Spleen (tissue), 11 donors: Measurements from ENCODE around the gene DCN. TPM values are rescaled to one million over a fixed set of nuclear protein-coding genes. Genes with fewer than 3 reads are reported as not detected.

Experiments
- DNase-seq: peaks from one replicate; pipeline ENCODE4 v3.0.0-alpha.2; 2020
- H3K27ac ChIP-seq, 8 donors: fragments of 200-600 bp; sonication (generic) in 7 of 8; 1 replicate in 4 of 8; 2 replicates in 4 of 8; pipeline versions ENCODE4 v1.5.0 to v1.8.0; 2016 to 2021; ENCODE audit warnings: inconsistent platforms in 4 of 8, mild to moderate bottlenecking in 4 of 8, moderate library complexity in 1 of 8
- H3K27me3 ChIP-seq, 7 donors: fragments of 200-600 bp; sonication (generic) in 6 of 7; replicated peaks in 1 of 7; 1 replicate in 4 of 7; 2 replicates in 3 of 7; pipeline versions ENCODE4 v1.5.0 to v1.8.0; 2016 to 2021; ENCODE audit warnings: inconsistent platforms in 3 of 7, mild to moderate bottlenecking in 1 of 7
- H3K36me3 ChIP-seq, 6 donors: fragments of 200-600 bp; sonication (generic) in 5 of 6; 1 replicate in 4 of 6; 2 replicates in 2 of 6; pipeline versions ENCODE4 v1.5.0 to v1.8.0; 2016 to 2021; ENCODE audit warnings: inconsistent platforms in 2 of 6
- H3K4me1 ChIP-seq, 6 donors: fragments of 200-600 bp; sonication (generic) in 5 of 6; 1 replicate in 3 of 6; 2 replicates in 3 of 6; pipeline versions ENCODE4 v1.5.0 to v1.8.0; 2016 to 2021; ENCODE audit warnings: inconsistent platforms in 3 of 6
- H3K4me3 ChIP-seq, 8 donors: fragments of 200-600 bp; sonication (generic) in 7 of 8; 1 replicate in 4 of 8; 2 replicates in 4 of 8; pipeline versions ENCODE4 v1.5.0 to v1.8.0; 2016 to 2021; ENCODE audit warnings: inconsistent platforms in 4 of 8, mild to moderate bottlenecking in 4 of 8, moderate library complexity in 2 of 8
- H3K9me3 ChIP-seq, 8 donors: fragments of 200-600 bp; sonication (generic) in 7 of 8; 1 replicate in 4 of 8; 2 replicates in 4 of 8; pipeline versions ENCODE4 v1.5.0 to v1.8.0; 2016 to 2021; ENCODE audit warnings: inconsistent platforms in 4 of 8
- CTCF ChIP-seq, 11 experiments: fragments of 200-600 bp in 7 of 11; fragments of 450-650 bp in 4 of 11; sonication (generic) in 4 of 11; IDR thresholded peaks in 8 of 11; conservative IDR thresholded peaks in 3 of 11; 1 replicate in 7 of 11; 2 replicates in 4 of 11; pipeline versions ENCODE4 v1.4.0 to v1.8.0; 2016 to 2021; ENCODE audit warnings: antibody characterized with exemption in 11 of 11, inconsistent platforms in 4 of 11, mild to moderate bottlenecking in 1 of 11
- POLR2A ChIP-seq, 3 donors: fragments of 450-650 bp; IDR thresholded peaks; one replicate each; pipeline ENCODE4 v1.5.1; 2017; ENCODE audit warnings: antibody characterized with exemption in 3 of 3, mild to moderate bottlenecking in 1 of 3
- POLR2AphosphoS5 ChIP-seq, 3 donors: sonication (generic); formaldehyde crosslinking; IDR thresholded peaks; one replicate each; pipeline ENCODE4 v1.5.1; 2017; ENCODE audit warnings: antibody characterized with exemption in 3 of 3
- WGBS, 5 donors: extraction: QIAGEN DNeasy Blood & Tissue Kit in 3 of 5; methylation state at CpG; one replicate each; pipeline versions ENCODE4 v1.1.5 to v1.1.7; 2013 to 2018; 5-methylcytosine and 5-hydroxymethylcytosine counted together
- intact Hi-C: fragments of 100-400 bp; cut with DNase I; formaldehyde crosslinking; loops from one replicate; pipeline ENCODE4 v1.15.0; 2023; ENCODE audit warnings: low total_unique reads
- polyA plus RNA-seq, 3 donors: library from polyadenylated mRNA; stranded (reverse); fragments of 200-250 nt; gene quantifications; one replicate each; pipeline ENCODE4 v1.2.1, GENCODE V29; 2013
- total RNA-seq, 7 donors: library from RNA; depleted of rRNA in 3 of 7; stranded (reverse); fragments of >200 nt in 3 of 7; fragmentation: NEBNext Ultra II Directional in 4 of 7; extraction: Animal tissue kit (Norgen Biotek cat#: 25700) in 4 of 7; gene quantifications; one replicate each; pipeline versions ENCODE4 v1.1.0 to v1.2.1, GENCODE V29; 2016 to 2021
- donor health status: healthy with polysubstance abuse.
- donor health status: DM: no; HTN: no; CAD: no; lungs with moderate emphysema.
- donor health status: DM: no; HTN: no; CAD: no.
- donor health status: Bipolar disorder and iron deficiency.
- donor health status: healthy.
- donor health status: DM: no; HTN: no; CAD: no.
- donor health status: DM: yes; HTN: yes; CAD: no.

DCN gene
- total and polyA plus RNA-seq, 10 donors, result 1.6 to 60.1 (median 7.7) TPM

DNA sequence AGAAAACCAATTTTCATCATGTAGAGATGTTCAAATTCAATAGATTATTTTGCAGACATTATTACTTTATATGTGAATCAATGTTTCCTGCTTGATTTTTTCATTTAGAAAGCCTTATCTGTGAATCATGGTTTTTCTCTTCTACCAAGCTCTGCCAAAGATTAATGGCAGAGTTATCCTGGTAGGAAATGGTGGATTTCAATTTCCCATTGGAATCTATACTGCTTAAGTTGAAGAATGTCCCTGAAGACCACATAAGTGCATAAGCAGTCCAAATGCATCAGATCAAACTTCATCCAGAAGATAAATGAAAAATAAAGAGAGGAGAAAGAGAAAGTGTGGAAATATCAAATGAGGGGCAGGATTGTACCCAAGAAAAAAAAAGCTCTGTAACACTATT, 76.3 kb downstream of the DCN start:
- DNase-seq, result no peak
- no peaks in the 10 kb centered on the region for H3K4me1 ChIP-seq
- no peaks in the 10 kb centered on the region for H3K36me3 ChIP-seq
- no peak for TF ChIP-seq CTCF (IDR thresholded peaks at IDR 0.05 in 8 of 11, conservative IDR thresholded peaks at IDR 0.05 in 3 of 11)
- no peak for TF ChIP-seq POLR2A (IDR thresholded peaks at IDR 0.05)
- TF ChIP-seq POLR2AphosphoS5 (IDR thresholded peaks at IDR 0.05), result no peak
- no peak overlapping the region for H3K4me3 ChIP-seq
- H3K27me3 ChIP-seq, result no peaks in the 10 kb centered on the region
- H3K27ac ChIP-seq, result no peak overlapping the region
- no peaks in the 10 kb centered on the region for H3K9me3 ChIP-seq
- intact Hi-C loops, result no loop called here

DNA sequence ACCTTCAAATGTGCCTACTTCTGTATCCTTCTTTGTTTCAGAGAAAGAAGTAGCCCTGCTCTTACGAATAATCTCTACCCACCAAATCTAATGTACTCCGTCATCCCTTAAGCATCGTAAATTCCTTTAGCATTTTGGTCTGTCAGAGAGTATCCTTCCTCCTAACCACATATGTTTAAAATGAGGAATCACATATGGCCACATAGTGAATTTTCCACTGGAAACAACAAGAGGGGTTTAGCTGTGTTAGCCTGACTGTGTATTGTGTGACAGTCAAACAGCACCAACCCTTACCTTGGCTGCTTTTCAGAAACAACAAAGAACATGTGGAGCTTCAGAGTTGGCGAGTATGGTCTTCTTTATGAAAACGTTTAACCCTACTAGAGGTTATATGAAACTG, 76.8 kb downstream of the DCN start:
- WGBS, 5 donors, result 63 to 79% (median 72%) methylated on average over 5 of the region's 5 CpGs

DNA sequence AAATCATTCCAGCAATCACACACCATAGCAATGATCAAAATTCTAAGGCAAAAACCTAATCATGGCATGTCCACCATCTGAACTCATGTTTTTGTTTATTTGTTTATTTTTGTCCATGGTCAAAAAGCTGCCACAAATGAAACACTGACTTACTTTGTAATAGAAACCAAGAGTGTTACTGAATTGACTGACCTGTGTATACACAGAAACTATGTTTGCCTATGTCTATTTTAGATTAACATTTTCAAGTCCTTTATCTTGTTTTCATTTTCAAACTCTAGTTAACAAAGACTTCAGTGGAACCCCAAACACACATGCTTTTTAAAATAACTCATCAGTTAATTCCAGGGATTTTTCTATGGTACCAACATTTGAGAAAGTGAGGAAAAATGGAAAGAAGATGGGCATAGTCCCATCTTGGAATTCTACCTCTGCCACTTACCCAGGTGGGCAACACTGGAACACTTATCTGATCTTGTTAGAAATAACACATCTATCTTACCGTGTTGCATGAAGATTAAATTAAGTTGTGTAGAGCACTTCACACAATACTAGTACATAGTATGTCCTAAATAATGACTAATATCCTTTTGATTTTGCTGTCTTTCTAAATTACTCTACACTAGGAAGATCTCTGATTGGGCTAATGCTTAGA, 77.7 kb downstream of the DCN start:
- H3K4me3 ChIP-seq, result no peak overlapping the region
- no peaks in the 10 kb centered on the region for H3K36me3 ChIP-seq
- H3K4me1 ChIP-seq, result no peaks in the 10 kb centered on the region
- H3K27me3 ChIP-seq, result no peaks in the 10 kb centered on the region
- DNase-seq, result no peak
- TF ChIP-seq POLR2AphosphoS5 (IDR thresholded peaks at IDR 0.05) (no peak), POLR2A (IDR thresholded peaks at IDR 0.05) (no peak), CTCF (IDR thresholded peaks at IDR 0.05 in 8 of 11, conservative IDR thresholded peaks at IDR 0.05 in 3 of 11) (no peak)
- no peak overlapping the region for H3K27ac ChIP-seq
- 85 to 95% (median 88%) methylated on average over 1 of the region's 1 CpG for WGBS, 5 donors
- H3K9me3 ChIP-seq, result no peaks in the 10 kb centered on the region
- intact Hi-C loops, result no loop called here

More for the DNA sequence above, 76.8 kb downstream of the DCN start:
- TF ChIP-seq CTCF (IDR thresholded peaks at IDR 0.05 in 8 of 11, conservative IDR thresholded peaks at IDR 0.05 in 3 of 11), result no peak
- no peak for TF ChIP-seq POLR2AphosphoS5 (IDR thresholded peaks at IDR 0.05)
- no peak for TF ChIP-seq POLR2A (IDR thresholded peaks at IDR 0.05)
- H3K4me1 ChIP-seq, result no peaks in the 10 kb centered on the region
- H3K27ac ChIP-seq, result no peak overlapping the region
- no peaks in the 10 kb centered on the region for H3K27me3 ChIP-seq
- H3K9me3 ChIP-seq, result no peaks in the 10 kb centered on the region
- no peak for DNase-seq
- intact Hi-C loops, result no loop called here
- H3K4me3 ChIP-seq, result no peak overlapping the region
- no peaks in the 10 kb centered on the region for H3K36me3 ChIP-seq

DNA sequence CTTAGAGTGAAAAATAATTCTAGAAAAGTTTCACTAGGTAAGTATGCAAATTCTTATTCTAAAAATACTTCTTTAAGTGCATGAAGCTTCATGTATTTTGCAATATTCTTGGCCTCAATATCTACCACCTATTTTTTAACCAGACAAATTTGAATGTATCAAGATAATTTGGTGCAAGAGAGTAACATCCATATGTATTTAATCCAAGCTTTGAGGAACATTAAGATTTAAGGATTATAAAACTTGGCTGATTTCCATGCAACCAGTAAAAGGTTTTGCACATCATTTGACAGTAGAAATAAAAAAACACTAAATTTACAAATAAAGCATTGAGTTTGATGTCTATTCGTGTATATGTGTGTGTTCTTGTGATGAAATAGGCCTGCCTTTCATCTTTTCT, 79.0 kb downstream of the DCN start:
- Histone ChIP-seq H3K27me3 (no peaks in the 10 kb centered on the region), H3K9me3 (no peaks in the 10 kb centered on the region), H3K27ac (no peak overlapping the region), H3K4me1 (no peaks in the 10 kb centered on the region), H3K4me3 (no peak overlapping the region), H3K36me3 (no peaks in the 10 kb centered on the region)
- 42 to 78% (median 63%) methylated on average over 1 of the region's 1 CpG for WGBS, 5 donors
- intact Hi-C loops, result no loop called here
- TF ChIP-seq POLR2A (IDR thresholded peaks at IDR 0.05), result no peak
- TF ChIP-seq POLR2AphosphoS5 (IDR thresholded peaks at IDR 0.05), result no peak
- DNase-seq, result no peak

- Histone ChIP-seq H3K4me1 (no peaks in the 10 kb centered on the region), H3K36me3 (no peaks in the 10 kb centered on the region), H3K27ac (no peak overlapping the region), H3K9me3 (no peaks in the 10 kb centered on the region), H3K27me3 (no peaks in the 10 kb centered on the region), H3K4me3 (no peak overlapping the region)
- TF ChIP-seq CTCF (IDR thresholded peaks at IDR 0.05 in 8 of 11, conservative IDR thresholded peaks at IDR 0.05 in 3 of 11) (no peak), POLR2A (IDR thresholded peaks at IDR 0.05) (no peak), POLR2AphosphoS5 (IDR thresholded peaks at IDR 0.05) (no peak)
- DNase-seq, result no peak
- intact Hi-C loops, result no loop called here
These were observed 79.5 kb downstream of the DCN start for GRCh38 chr12:91103101-91103500.
